ENCODE measurements around the gene ATP6V1E1. TPM values are rescaled to one million over a fixed set of nuclear protein-coding genes. Genes with fewer than 3 reads are reported as not detected.

ATP6V1E1 gene
- polyA plus RNA-seq, 1 of the 3 experiments (the other 2 are of a cell fraction) = 140 TPM

- H3K9me2 ChIP-seq = no peaks in the 10 kb centered on the region
- H4K20me1 ChIP-seq (ENCODE audit: insufficient read depth) = no peaks in the 10 kb centered on the region
- no peak overlapping the region for H3K27ac ChIP-seq (ENCODE audit: low read depth in 2 of 2, low read length in 1 of 2)
- ChIA-PET CTCF (interaction anchor here (1.0 kb wide), 1 partner anchor 9 kb away, joined by 4 read pairs; no protein-coding TSS in a partner anchor), POLR2A (no interaction called here)
- H3K79me2 ChIP-seq (ENCODE audit: insufficient read depth) = no peaks in the 10 kb centered on the region
- DNase-seq = no peak
- WGBS (ENCODE audit: low lambda C conversion rate) = 84% methylated on average over 12 of the region's 14 CpGs
- no peaks in the 10 kb centered on the region for H3K4me1 ChIP-seq (ENCODE audit: control insufficient read depth in 1 of 2, insufficient read depth in 2 of 2, low read depth in 1 of 2, low read length in 1 of 2)
- H3K9me3 ChIP-seq = no peaks in the 10 kb centered on the region
- H3K4me2 ChIP-seq = no peak overlapping the region
- H3K4me3 ChIP-seq (ENCODE audit: low read depth in 2 of 2, low read length in 1 of 2) = no peak overlapping the region
- no peaks in the 10 kb centered on the region for H3K27me3 ChIP-seq (ENCODE audit: insufficient read depth)
- H3K9ac ChIP-seq = no peak overlapping the region
- H3F3A ChIP-seq (replicated peaks; ENCODE audit: insufficient read depth) = no peaks in the 10 kb centered on the region
- H3K36me3 ChIP-seq (replicated peaks in 1 of 2; ENCODE audit: control insufficient read depth in 1 of 2, insufficient read depth in 2 of 2, low read length in 1 of 2) = no peaks in the 10 kb centered on the region
- TF ChIP-seq GATA2 (CRISPR knock-in tag; IDR thresholded peaks at IDR 0.05) (no peak), FOSL2 (IDR thresholded peaks at IDR 0.05; ENCODE audit: borderline replicate concordance, low read depth) (no peak), EZH2phosphoT487 (IDR thresholded peaks at IDR 0.05; ENCODE audit: borderline replicate concordance, low read depth) (no peak), YY1 (IDR thresholded peaks at IDR 0.05; ENCODE audit: low read depth) (no peak)
- no peak overlapping the region for H2AFZ ChIP-seq (ENCODE audit: low read depth)
Observed at GRCh38 chr22:17579535-17579981, 49.0 kb downstream of the ATP6V1E1 start.

GRCh38 chr22:17578136-17578754, 50.3 kb downstream of the ATP6V1E1 start:
- CTCF ChIA-PET = interaction anchor here (1.0 to 1.6 kb wide), 2 partner anchors 10 to 20 kb away, joined by 4 to 8 read pairs; no protein-coding TSS in a partner anchor
- no peak overlapping the region for H3K27ac ChIP-seq (ENCODE audit: low read depth in 2 of 2, low read length in 1 of 2)
- H3K4me2 ChIP-seq = no peak overlapping the region
- no peak for TF ChIP-seq RAD21 (IDR thresholded peaks at IDR 0.05; ENCODE audit: low read length)
- TF ChIP-seq NFIC (IDR thresholded peaks at IDR 0.05; ENCODE audit: borderline replicate concordance) = no peak
- TF ChIP-seq MAX (IDR thresholded peaks at IDR 0.05; ENCODE audit: low read depth) = no peak
- no peak for TF ChIP-seq REST (IDR thresholded peaks at IDR 0.05; ENCODE audit: low read depth, low read length)
- no peak for TF ChIP-seq SMC3 (IDR thresholded peaks at IDR 0.05; ENCODE audit: low read depth, low read length)
- TF ChIP-seq EZH2phosphoT487 (IDR thresholded peaks at IDR 0.05; ENCODE audit: borderline replicate concordance, low read depth) = no peak
- TF ChIP-seq ZBTB33 (IDR thresholded peaks at IDR 0.05; ENCODE audit: borderline replicate concordance, low read depth) = no peak
- no peak for TF ChIP-seq EP300 (IDR thresholded peaks at IDR 0.05; ENCODE audit: borderline replicate concordance in 1 of 2, low read depth in 1 of 2, low read length in 1 of 2)
- TF ChIP-seq NRF1 (IDR thresholded peaks at IDR 0.05; ENCODE audit: low read depth, low read length) = no peak
- TF ChIP-seq SIN3A (IDR thresholded peaks at IDR 0.05; ENCODE audit: borderline replicate concordance, low read depth, low read length) = no peak
- TF ChIP-seq JUND (IDR thresholded peaks at IDR 0.05) = no peak
- TF ChIP-seq TEAD4 (IDR thresholded peaks at IDR 0.05; ENCODE audit: borderline replicate concordance, insufficient read depth) = no peak
- no peak for TF ChIP-seq YY1 (IDR thresholded peaks at IDR 0.05; ENCODE audit: low read depth)
- no peak for TF ChIP-seq USF1 (IDR thresholded peaks at IDR 0.05; ENCODE audit: borderline replicate concordance, low read depth)
- no peak for TF ChIP-seq FOXM1 (IDR thresholded peaks at IDR 0.05; ENCODE audit: low read depth)
- no peak for TF ChIP-seq FOXJ3 (CRISPR knock-in tag; IDR thresholded peaks at IDR 0.05)
- no peak for TF ChIP-seq GABPA (IDR thresholded peaks at IDR 0.05; ENCODE audit: low read depth)
- no peak for TF ChIP-seq TCF12 (IDR thresholded peaks at IDR 0.05)
- TF ChIP-seq FOSL2 (IDR thresholded peaks at IDR 0.05; ENCODE audit: borderline replicate concordance, low read depth) = no peak
- no peak for TF ChIP-seq TAF1 (IDR thresholded peaks at IDR 0.05; ENCODE audit: borderline replicate concordance, low read depth, low read length)
- H3K9ac ChIP-seq = no peak overlapping the region
- no peaks in the 10 kb centered on the region for H3K9me2 ChIP-seq
- no peak for DNase-seq
- H3K9me3 ChIP-seq = no peaks in the 10 kb centered on the region
- no peaks in the 10 kb centered on the region for H3K36me3 ChIP-seq (replicated peaks in 1 of 2; ENCODE audit: control insufficient read depth in 1 of 2, insufficient read depth in 2 of 2, low read length in 1 of 2)
- H3K27me3 ChIP-seq (ENCODE audit: insufficient read depth) = no peaks in the 10 kb centered on the region
- no peaks in the 10 kb centered on the region for H3F3A ChIP-seq (replicated peaks; ENCODE audit: insufficient read depth)
- H3K79me2 ChIP-seq (ENCODE audit: insufficient read depth) = no peaks in the 10 kb centered on the region
- H4K20me1 ChIP-seq (ENCODE audit: insufficient read depth) = no peaks in the 10 kb centered on the region
- no peak overlapping the region for H3K4me3 ChIP-seq (ENCODE audit: low read depth in 2 of 2, low read length in 1 of 2)
- H2AFZ ChIP-seq (ENCODE audit: low read depth) = no peak overlapping the region
- POLR2A ChIA-PET = no interaction called here
- 78% methylated on average over 11 of the region's 11 CpGs for WGBS (ENCODE audit: low lambda C conversion rate)
- no peaks in the 10 kb centered on the region for H3K4me1 ChIP-seq (ENCODE audit: control insufficient read depth in 1 of 2, insufficient read depth in 2 of 2, low read depth in 1 of 2, low read length in 1 of 2)

All from SK-N-SH (cell line).